Thoracic aorta (tissue), 2 donors: ENCODE data around the gene BPHL. TPM values are rescaled to one million over a fixed set of nuclear protein-coding genes. Genes with fewer than 3 reads are reported as not detected.
"Not testable (repeated sequence)": the region's sequence is repeated elsewhere in the genome, so short reads cannot be mapped to it uniquely, and the experiment has no call there.

ENCODE experiments used
- ATAC-seq: fragments of 150-250 bp; one replicate; pipeline ENCODE4 v1.8.0; 2017; ENCODE audit warnings: low read depth; ENCODE audit not compliant: insufficient number of reproducible peaks, low FRiP score
- DNase-seq: peaks from one replicate; pipeline ENCODE4 v3.0.0-alpha.2; 2020; ENCODE audit warnings: low spot score
- H3K27ac ChIP-seq, 2 donors: fragments of 200-600 bp; sonication (generic); 1 replicate in 1 of 2; 2 replicates in 1 of 2; pipeline ENCODE4 v1.5.1; 2016; ENCODE audit warnings: mild to moderate bottlenecking in 2 of 2, moderate library complexity in 2 of 2
- H3K27me3 ChIP-seq: fragments of 200-600 bp; sonication (generic); replicated peaks from 2 replicates; pipeline ENCODE4 v1.6.0; 2016; ENCODE audit warnings: mild to moderate bottlenecking; ENCODE audit not compliant: insufficient read depth
- H3K36me3 ChIP-seq: fragments of 200-600 bp; sonication (generic); one replicate; pipeline ENCODE4 v1.5.1; 2016
- H3K4me1 ChIP-seq, 2 donors: fragments of 200-600 bp; sonication (generic); 1 replicate in 1 of 2; 2 replicates in 1 of 2; pipeline versions ENCODE4 v1.5.1 to v1.6.0; 2016; ENCODE audit warnings: low read depth in 2 of 2, mild to moderate bottlenecking in 1 of 2; ENCODE audit not compliant: control insufficient read depth in 1 of 2
- H3K4me3 ChIP-seq: fragments of 200-600 bp; sonication (generic); 2 replicates; pipeline ENCODE4 v1.5.1; 2016; ENCODE audit warnings: mild to moderate bottlenecking
- H3K9me3 ChIP-seq: fragments of 200-600 bp; sonication (generic); 2 replicates; pipeline ENCODE4 v1.5.1; 2016
- total RNA-seq, 2 donors: library from RNA; depleted of rRNA; stranded (reverse); fragments of >200 nt; gene quantifications; one replicate each; pipeline versions ENCODE4 v1.1.0 to v1.2.3, GENCODE V29; 2016
- TF ChIP-seq, protein P1 (sequence below): fragments of 200-600 bp; sonication (generic); IDR thresholded peaks from one replicate; pipeline ENCODE4 v1.5.1; 2019; ENCODE audit warnings: antibody characterized with exemption

BPHL gene
- total RNA-seq, 2 donors from 2014 or later, result 3.8 to 4.2 TPM

DNA sequence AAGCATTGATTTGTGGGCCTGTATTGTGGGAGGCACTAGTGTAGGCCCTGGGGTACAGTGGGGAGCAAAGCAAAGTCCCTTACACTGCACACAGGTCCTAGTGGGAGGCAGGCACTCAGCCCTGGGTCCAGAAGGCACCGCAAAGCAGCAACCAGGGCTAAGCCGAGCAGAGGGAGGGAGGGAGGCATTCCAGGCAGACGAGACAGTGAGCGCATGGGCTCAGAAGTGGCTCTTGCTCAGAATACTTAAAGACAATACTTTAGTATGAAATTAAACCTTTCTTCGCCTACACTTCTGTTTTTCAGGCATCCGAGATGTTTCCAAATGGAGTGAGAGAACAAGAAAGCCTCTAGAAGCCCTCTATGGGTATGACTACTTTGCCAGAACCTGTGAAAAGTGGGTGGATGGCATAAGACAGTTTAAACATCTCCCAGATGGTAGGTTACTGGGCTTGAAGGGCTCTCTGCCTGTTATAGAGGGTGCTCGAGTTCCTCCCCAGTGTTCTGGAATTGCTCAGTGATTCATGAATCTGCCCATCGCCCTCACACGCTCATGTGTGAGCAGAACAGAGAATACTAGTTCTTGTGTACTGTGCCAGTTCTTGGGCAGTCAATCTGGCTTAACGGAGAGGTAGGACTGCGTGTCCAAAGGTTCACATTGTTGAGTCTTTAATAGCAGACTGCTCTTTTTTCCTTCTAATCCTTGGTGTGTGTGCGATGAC is 18.7 kb downstream of the BPHL start:
- peaks cover 4% of the 10 kb centered on the region for H3K36me3 ChIP-seq
- ATAC-seq, result no peak

DNA sequence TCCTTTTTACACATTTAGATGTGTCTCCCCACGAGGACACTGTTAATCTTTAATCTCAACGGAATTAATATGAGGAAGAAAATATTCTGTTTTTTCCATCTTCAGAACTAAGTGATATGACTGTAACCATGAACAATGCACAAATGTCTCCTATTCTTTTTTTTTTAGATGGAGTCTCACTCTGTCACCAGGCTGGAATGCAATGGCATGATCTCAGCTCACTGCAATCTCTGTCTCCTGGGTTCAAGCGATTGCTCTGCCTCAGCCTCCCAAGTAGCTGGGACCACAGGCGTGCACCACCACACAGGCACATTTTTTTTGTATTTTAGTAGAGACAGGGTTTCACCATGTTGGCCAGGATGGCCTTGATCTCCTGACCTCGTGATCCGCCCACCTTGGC is 19.4 kb downstream of the BPHL start:
- not testable (repeated sequence) for H3K36me3 ChIP-seq, ATAC-seq

More for the DNA sequence above, 18.7 kb downstream of the BPHL start:
- no peaks in the 10 kb centered on the region for H3K27me3 ChIP-seq
- no peak overlapping the region for H3K4me3 ChIP-seq
- TF ChIP-seq, protein P1, sequence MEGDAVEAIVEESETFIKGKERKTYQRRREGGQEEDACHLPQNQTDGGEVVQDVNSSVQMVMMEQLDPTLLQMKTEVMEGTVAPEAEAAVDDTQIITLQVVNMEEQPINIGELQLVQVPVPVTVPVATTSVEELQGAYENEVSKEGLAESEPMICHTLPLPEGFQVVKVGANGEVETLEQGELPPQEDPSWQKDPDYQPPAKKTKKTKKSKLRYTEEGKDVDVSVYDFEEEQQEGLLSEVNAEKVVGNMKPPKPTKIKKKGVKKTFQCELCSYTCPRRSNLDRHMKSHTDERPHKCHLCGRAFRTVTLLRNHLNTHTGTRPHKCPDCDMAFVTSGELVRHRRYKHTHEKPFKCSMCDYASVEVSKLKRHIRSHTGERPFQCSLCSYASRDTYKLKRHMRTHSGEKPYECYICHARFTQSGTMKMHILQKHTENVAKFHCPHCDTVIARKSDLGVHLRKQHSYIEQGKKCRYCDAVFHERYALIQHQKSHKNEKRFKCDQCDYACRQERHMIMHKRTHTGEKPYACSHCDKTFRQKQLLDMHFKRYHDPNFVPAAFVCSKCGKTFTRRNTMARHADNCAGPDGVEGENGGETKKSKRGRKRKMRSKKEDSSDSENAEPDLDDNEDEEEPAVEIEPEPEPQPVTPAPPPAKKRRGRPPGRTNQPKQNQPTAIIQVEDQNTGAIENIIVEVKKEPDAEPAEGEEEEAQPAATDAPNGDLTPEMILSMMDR, result no peak
- H3K4me1 ChIP-seq, result no peaks in the 10 kb centered on the region
- no peak for DNase-seq
- H3K9me3 ChIP-seq, result no peaks in the 10 kb centered on the region
- H3K27ac ChIP-seq, result no peak overlapping the region

DNA sequence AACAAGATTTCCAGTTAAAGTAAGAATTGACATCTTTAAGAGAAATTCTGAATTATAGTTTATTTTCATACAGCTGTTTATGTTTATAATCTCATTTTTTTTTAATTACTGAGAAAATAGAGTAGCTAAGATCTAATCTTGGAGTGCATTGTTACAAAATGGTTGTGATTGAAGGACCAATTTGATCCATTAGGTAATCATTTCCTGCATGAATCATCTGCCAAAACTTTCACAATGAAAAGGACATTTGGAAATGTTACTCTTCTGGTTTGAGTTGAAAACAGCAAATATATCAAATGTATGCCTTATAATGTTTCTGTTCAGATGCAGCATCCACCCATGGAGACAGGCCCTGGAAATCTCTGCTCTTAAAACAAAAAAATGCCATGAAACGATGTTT is 19.8 kb downstream of the BPHL start:
- Histone ChIP-seq H3K27me3 (no peaks in the 10 kb centered on the region), H3K27ac (no peak overlapping the region), H3K36me3 (peaks cover 4% of the 10 kb centered on the region), H3K4me3 (no peak overlapping the region), H3K4me1 (no peaks in the 10 kb centered on the region), H3K9me3 (no peaks in the 10 kb centered on the region)
- TF ChIP-seq, protein P1, result no peak
- no peak for ATAC-seq
- DNase-seq, result no peak

More for the DNA sequence above, 19.4 kb downstream of the BPHL start:
- H3K27me3 ChIP-seq, DNase-seq, H3K4me3 ChIP-seq, H3K9me3 ChIP-seq, H3K27ac ChIP-seq, H3K4me1 ChIP-seq: not testable (repeated sequence)

DNA sequence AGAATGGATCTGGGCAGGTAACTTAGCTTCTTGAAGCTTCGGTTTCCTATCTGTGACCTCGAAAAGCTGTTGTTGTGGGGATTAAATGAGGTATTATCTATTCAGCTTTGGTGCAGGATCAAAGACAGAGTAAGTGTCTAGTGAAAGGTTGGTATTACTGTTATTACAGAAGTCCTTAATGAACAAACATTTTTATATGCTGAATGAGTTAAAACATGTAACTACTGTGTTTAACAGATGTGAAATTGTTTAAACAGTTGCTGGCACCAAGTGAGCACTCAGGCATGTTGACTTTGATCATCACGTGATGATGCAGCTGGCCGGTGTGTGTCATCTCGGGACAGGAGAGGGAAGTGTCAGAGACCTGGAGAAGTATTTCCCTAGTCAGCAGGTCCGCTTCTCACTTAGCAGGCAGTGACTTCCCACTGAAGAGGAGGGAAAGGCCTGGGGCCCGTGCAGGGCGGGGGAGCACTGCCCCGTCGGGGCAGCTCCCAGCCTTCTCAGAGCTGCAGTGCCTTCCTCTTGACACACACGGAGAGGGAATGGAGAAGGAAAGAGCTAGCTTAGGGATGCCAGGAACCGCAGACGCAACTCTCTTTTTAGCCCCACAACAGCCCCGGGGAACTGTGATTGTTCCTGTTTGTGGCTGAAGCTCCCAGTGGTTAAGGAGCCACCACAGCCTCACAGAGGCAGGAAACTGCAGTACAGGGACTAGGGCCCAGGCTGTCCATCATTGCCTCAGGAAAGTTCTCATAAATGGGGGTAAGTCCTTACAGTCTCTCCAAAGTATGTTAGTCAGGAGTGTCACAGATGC is 20.8 kb downstream of the BPHL start:
- Histone ChIP-seq H3K36me3 (peaks cover 10% of the 10 kb centered on the region), H3K4me3 (no peak overlapping the region), H3K9me3 (no peaks in the 10 kb centered on the region), H3K27me3 (no peaks in the 10 kb centered on the region), H3K27ac (peak overlapping the region in 1 of 2 donors; percentile 1), H3K4me1 (no peaks in the 10 kb centered on the region)
- TF ChIP-seq, protein P1, result no peak
- no peak for ATAC-seq
- no peak for DNase-seq

DNA sequence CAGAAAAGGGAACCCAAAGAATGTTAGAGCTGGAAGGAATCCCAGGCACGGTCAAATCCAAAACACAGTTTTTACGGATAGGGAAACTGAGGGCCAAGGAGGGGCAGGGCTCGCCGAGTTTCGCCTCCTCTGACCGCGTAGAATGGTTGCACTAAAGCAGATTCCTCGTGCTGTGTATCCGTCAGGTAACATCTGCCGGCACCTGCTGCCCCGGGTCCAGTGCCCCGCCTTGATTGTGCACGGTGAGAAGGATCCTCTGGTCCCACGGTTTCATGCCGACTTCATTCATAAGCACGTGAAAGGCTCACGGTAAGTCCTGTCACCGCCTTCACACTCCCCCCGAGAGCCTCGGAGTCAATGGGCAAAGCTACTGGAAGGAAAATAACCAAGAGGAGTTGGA is 21.7 kb downstream of the BPHL start:
- DNase-seq, result no peak

More for the DNA sequence above, 21.7 kb downstream of the BPHL start:
- Histone ChIP-seq H3K27ac (no peak overlapping the region), H3K27me3 (no peaks in the 10 kb centered on the region), H3K4me1 (no peaks in the 10 kb centered on the region), H3K9me3 (no peaks in the 10 kb centered on the region), H3K4me3 (no peak overlapping the region), H3K36me3 (peaks cover 10% of the 10 kb centered on the region)
- TF ChIP-seq, protein P1, result no peak
- ATAC-seq, result no peak
